GM20431 (cell line): ENCODE results near the gene MZB1.
"Not testable (repeated sequence)": the region's sequence is repeated elsewhere in the genome, so short reads cannot be mapped to it uniquely, and the experiment has no call there.

Source experiments
- in situ Hi-C: fragments of 300-500 bp; cut with MseI, MboI; formaldehyde crosslinking; loops from one replicate; pipeline ENCODE4 v1.15.0; 2020; ENCODE audit warnings: low sequenced_read_pairs; ENCODE audit not compliant: unreplicated experiment

MZB1 gene

DNA sequence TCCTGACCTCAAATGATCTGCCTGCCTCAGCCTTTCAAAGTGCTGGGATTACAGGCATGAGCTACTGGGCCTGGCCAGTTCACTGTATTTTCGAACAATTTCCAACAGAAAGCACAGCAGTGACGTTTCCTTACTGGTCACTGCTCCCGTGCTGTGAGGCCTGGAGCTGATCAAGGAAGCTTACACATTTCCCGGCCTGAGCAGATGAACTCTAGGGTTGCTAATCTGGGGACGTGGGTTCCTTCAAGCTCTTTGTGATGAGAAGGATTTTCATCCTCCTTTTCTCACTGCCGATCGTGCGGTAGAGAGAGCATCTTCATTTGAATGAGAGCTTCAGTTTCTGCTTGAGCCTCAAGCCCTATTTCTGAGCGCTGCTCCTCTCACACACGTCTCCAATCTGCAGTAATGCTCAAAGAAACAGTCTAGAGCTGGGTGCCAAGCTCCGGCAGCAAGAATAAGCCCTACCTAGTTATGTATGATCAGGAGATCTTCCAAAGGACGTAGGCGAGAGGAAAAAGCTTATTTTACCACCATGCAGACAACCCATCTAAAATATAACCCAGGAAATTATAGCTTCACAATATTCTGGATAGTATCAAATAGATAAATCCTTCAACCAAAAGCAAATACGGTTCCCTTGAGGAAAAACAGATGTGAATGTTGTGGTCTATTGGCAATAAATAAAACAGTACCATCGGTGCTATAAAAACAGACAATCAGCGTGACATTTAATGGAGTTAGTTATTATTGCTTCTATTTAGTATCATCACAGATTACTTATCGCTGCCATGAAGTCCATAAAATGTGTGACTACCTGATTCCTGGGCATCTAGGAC lies 21.5 kb upstream of the MZB1 start:
- in situ Hi-C loops = no loop called here

DNA sequence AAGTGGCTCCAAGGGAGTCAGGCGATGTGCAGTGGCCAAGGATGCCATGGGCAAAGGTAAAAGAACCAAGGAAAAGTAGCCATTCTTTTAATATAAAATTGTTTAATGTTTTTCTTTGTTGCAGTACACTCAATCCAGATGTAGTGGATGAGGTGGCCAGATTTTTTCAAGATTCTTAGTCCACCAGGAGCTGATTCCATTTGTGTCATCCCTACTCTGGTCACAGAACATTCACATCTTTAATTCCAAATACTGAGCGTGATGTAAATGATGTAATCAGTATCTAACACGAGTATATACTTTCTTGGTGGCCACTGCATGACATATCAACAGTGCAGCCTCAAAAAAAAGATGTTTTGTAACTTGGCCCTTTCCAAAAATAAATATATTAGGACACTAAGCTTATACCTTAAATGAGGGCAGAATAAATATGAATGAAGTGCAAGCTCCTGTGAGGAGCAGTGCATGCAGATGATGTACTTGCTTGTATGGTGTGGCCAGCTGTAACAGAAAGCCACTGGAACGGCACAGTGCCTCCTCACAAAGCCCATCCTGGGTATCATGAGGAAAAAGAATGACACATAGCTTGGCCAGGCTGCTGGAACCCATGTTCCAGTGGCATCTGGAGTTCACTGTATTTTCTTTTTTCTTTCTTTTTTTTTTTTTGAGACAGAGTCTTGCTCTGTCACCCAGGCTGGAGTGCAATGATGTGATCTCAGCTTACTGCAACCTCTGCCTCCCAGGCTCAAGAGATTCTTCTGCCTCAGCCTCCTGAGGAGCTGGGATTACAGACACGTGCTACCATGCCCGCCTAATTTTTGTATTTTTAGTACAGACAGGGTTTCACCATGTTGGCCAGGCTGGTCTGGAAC lies 20.6 kb upstream of the MZB1 start:
- in situ Hi-C loops = no loop called here

DNA sequence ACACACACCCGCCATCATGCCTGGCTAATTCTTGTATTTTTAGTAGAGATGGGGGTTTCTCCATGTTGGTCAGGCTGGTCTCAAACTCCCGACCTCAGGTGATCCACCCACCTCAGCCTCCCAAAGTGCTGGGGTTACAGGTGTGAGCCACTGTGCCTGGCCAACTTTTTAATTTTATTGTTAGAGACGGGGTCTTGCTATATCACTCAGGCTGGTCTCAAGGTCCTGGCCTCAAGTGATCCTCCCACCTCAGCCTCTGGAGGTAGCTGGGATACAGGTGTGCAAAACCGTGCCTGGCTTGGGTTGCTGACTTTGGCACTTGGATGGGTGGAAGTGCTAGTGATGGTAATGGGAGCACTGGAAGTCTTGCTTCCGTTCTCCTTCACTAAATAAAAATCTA lies 19.4 kb upstream of the MZB1 start:
- in situ Hi-C loops = not testable (repeated sequence)

DNA sequence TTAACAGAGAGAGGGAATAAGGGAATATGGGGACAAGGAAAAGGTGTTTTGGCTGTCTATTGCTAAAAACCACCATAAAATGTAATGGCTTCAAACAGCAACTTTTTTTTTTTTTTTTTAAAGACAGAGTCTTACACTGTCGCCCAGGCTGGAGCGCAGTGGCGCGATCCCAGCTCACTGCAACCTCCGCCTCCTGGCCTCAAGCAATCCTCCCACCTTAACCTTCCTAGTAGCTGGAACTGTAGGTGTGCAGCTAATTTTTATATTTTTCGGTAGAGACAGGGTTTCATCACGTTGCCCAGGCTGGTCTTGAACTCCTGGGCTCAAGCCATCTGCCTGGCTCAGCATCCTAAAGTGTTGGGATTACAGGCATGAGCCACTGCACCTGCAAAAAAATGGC lies 18.5 kb upstream of the MZB1 start:
- in situ Hi-C loops = no loop called here

DNA sequence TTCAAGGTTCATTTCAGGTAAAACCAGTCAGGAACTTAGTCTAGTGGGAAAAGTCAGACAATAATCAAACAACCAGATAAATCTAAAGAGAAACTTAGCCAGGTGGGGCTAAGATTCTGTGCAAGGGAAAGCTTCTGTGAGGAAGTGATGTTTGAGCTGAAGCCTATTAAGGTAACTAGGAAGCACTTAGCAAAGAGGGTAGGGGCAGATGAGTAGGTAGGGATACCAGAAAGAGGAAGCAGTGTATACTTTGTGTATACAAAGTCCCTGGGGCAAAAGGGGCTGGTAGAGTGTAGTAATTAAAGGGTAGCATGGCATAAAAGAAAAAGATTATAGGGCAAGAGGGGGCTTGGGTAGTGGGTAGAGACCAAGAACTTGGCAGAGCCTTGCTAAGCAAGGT lies 17.8 kb upstream of the MZB1 start:
- in situ Hi-C loops = no loop called here

DNA sequence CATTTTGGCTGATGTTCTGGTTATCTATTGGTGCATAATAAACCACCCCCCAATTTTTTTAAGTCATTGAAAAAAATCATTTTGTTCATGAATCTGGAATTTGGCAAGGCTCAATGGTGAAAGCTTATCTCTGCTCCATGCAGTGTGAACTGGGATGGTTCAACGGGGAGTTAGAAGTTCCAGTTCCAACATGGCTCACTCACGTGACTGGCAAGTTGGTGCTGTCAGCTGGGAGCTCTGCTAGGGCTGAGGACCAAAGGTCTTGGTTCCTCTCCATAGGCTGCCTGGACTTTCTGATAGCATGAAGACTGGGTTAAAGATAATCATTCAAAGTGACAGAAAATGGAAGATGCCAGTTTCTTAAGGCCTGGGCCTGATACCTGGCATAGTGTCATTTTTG lies 17.2 kb upstream of the MZB1 start:
- in situ Hi-C loops = no loop called here

DNA sequence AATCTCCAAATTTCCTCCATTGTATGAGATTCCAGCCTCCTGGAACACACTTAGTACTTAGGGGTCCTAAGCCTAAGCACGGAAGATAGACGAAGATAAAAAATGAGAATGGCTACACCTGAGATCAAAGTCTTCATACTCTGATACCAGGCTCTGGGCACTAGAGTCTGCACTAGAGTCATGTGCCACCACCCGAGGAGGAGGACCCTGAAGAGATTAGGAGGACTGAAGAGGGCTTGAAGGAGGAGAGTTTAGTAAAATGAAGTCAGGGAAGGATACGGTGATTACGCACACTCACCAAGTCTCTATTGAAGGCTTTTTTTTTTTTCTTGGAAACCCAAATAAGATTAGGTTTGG lies 14.7 kb upstream of the MZB1 start:
- in situ Hi-C loops = no loop called here

DNA sequence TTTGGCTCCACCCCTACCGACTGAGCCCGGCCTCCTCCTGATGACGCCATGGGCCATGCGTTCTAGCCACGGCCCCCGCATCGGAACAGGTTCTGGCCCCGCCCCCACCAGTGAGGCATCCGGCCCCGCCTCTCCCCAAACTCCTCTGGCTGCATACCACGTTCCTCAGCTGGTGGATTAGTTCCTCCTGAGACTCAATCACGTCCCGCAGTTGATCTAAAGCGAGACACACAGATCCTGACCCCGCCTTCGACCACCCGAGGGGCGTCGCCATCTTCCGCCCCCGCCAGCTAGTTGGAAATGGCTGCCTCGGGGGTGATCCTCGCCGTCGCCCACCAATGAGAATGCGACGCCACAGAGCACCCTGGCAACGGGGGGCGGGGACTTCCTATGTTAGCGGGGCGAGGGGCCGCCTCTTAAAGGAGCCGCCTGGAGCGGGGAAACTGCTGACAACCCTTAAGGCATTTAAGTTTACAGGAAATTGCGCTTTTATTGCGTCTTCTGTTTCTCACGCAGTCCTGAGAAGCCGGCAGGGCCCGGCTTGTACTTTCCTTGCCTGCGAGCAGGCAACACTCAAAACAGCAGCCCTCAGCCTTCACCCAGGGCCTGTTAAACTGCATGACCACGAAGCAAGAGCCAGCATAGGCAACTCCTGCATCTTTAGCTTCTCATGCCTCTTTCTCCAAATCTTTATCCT lies 14.2 kb upstream of the MZB1 start, which contains the start of gene SPATA24:
Gene SPATA24, minus strand, starts transcription at position 303 of the 697 bp plus-strand sequence. Its CDS starts 29 bp downstream, at position 274.
- in situ Hi-C loops = no loop called here

DNA sequence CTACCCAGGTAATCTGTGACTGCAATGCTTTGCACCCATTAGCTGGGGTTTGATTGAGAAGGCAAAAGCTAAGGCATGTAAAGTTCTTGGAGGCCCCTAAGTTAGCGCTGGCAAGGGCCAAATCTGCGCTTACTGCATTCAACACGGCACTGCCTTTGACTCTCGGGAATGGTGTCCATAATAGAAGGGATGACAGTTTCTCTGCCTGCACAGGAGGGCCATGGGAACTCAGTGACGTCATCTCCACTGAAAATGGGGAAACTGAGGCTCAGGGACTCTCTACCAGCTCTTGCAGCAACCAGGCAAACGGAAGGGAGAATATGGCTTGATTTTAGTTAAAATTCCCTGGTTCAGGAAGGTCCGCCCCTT lies 13.7 kb upstream of the MZB1 start:
- in situ Hi-C loops = no loop called here

DNA sequence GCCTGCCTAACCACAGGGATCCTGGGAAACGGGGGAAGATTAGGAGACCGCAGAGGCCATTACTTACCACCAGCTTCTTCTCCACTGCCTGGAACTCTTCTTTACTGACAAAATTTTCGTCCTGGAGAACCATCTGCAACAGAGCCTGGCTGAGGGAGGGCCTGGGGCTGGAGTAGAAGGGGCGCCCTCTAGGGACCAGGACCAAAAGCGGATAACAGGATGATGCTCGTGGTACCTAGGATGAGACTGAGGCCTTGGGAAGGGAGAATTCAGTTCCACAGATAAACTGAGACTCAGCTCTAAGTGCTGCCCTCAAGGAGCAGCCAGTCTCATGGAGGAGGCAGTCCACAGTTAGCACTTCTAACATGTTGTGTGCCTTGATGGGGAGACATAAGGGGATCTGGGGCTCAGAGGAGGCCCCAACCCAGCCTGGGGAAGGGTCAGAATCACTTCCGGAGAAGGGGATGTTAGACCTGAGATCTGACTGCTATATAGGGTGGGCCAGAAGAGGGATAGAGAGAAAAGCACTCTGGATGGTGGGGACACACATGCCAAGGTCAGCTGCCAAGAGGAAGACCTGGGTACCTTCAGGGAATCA lies 12.9 kb upstream of the MZB1 start:
- in situ Hi-C loops = no loop called here

DNA sequence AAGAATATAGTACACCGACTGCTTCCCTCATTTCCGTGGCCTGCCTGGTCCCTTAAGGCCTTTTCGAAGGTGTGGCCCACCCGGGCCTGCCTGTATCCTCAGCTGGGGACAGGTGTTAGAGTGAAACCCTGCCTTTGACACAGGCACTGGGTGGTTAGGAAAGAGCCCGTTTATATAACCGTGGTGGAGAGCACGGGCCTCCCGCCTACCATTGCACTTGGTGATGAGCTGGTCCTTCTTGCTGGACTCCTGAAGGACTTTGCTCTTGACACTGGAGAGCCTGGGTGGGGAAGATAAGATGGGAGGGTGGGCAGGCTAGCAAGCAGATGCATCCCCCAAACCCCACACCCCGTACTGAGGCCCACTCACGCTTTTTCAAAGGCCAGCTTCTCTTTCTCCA lies 11.8 kb upstream of the MZB1 start:
- in situ Hi-C loops = no loop called here

DNA sequence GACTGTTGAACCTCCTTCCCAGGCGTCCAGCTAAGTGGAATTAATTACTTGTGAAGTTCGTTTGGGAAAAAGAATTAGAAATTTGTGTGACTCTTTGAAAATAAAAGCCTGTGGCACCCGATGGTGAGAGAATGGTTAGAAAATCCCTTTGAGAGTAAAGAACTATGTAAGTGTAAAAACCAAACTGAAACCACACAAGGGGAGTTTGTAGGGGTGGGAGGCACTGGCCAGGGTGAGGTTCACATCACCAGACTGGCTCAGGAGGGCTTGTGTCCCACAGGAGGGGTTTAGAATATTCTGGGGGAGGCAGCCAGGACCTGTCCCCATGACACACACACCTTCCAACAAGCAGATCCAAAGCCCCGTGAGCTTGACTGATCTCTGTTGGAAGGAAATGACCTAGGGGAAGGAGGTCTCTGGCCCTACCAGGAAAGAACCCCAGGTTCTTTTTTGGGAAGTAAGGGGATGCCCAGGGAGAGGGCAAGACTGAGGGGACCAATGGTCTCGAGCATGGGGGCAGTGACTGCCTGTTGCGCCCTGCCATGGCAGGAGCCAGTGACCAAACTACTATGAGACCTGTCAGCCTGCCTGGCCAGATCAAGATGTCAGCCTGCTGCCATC lies 9.9 kb upstream of the MZB1 start:
- in situ Hi-C loops = no loop called here

DNA sequence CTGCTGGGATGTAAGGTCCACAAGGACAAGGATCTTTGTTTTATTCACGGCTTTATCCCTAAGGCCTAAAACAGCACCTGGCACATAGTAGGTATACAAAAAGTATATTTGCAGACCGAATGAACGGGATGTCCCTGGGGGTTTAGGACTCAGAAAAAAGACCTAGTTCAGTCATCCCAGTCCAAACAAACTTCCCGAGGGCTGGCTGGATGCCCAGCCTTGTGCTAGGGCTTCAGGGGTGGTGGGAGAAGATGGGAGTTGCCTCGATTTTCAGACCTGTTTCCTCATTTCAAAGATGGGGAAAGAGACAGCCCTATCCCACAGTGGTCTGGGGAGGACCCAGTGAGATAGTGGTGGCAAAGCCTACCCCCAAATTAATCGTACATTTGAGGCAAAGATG lies 8.2 kb upstream of the MZB1 start:
- in situ Hi-C loops = no loop called here

DNA sequence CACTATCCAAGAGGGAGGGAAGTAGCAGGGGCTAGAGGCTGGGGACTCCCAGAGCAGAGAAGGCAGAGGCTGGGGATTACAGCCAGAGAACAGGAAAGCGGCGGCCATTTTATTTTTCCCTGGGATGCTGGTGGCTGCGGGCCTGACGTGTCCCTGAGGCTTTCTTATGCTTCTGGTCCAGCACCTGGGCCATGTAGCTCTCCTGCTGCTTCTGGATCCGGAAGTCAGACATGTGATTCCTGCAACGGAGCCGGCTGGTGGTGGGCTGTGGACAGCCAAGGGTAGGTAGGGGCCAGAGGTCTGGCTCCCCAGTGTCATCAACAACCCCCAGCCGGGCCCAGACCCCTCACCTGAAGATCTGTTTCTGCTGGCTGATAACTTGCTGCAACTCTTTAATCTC lies 7.0 kb upstream of the MZB1 start:
- in situ Hi-C loops = no loop called here

DNA sequence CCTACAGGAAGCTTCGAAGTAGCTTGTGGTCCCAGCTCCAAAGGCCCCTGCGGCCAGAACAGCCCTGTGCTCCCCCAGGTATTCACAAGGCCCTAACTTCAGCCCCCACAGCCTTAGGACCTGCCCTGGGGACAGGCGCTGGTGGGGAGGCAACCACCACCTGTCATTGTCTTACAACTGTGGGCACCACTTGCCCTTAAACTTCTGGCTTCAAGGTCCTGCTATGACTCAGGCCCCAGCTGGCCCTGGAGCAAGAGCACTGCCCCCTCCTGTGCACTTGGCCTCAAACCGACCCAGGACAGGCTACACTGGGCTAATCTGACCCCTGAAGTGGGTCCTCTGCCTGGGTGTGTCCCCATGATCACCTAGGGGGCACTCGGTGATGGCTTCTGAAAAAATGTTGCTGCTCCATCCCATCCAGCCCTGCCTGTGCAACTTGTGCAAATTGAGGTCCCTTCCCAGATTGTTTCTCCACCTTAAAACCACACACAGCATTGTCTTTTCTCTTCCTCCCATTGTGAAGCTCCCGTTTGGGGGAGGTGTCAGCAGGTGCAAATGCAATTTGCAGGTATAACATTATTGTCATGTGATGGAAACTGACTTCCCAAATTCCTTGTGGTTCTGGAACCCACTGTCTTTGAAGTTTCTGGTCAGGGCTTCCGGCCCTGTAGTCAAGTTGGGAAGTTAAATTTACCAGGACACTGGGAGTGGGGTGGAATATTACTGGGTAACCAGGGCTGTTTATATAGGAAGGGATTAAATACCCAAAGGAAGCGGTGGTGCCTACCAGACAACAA lies 6.3 kb upstream of the MZB1 start:
- in situ Hi-C loops = no loop called here

DNA sequence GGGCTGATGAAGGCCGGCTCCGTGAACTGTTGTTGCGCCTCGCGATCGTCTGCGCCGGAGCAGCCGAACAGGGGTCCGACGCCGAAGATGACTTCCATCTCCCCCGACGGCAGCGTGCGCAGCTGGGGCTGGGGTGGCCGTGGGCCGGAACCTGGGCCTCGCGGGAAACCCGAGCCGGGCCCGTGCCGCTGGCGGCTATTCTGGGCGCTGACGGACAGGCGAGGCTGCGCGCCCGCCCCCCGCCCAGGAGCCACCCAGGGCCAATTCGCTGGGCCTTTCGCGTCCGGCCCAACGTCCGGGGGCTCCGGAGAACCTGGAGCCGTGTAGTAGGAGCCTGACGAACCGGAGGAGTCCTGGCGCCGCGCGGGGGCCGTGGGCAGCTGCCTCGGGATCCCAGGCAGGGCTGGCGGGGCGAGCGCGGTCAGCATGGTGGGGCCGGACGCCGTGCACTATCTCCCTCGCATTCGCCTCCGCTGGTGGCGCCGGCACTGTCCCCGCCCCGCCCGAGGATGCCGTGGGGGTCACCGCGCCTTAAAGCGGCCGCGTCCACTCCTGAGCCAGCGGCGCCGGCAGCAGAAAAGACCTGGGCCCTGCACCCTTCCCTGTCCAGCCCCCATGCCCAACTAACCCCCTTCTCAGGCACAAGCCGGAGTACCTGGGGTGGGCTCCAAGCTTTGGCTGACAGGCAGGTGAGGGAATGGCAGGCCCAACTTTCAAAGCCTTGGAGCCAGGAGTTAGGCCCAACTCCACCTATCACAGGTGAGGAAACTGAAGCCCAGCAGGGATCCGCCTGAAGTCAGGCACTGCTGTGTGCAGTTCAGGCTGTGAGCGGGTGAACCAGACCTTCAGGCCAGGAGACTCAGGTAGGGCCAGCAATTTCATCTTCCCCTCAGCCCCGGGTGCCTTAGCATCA lies 5.2 kb upstream of the MZB1 start, which contains the start of gene PROB1:
Gene PROB1, minus strand, starts transcription at position 451 of the 913 bp plus-strand sequence. Its CDS starts 23 bp downstream, at position 428.
- in situ Hi-C loops = no loop called here

DNA sequence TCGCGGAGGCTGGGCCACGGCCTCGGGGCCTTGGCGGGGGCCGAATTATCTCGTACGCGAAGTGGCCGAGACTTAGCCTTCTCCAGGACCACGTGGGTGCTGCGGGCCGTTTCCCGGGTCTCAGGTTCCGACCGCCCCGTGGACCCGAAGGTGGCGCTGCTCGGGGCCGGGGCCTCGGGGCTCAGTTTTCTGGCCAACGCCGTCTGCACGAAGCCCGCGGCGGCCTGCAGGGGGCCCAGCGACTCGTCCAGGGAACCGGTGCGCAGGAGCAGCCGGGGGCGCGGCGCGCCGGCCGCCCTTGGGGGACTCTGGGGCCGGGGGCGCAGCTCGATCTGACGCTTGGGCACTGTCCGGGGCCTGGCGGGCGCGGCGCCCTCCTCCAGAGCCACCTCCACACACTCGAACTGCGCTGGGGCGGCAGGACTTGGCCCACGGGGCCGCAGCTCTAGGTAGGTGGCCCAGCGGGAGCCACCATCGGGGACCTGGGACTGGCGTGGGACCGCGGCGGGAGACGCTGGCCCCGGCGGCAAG lies 4.5 kb upstream of the MZB1 start:
- in situ Hi-C loops = no loop called here
